HEK293T (cell line): ENCODE results near the gene HOXC11.

Source experiments
- BHLHE40 ChIP-seq: fragments of 450-650 bp; IDR thresholded peaks from 2 replicates; pipeline ENCODE4 v1.6.1; 2016; ENCODE audit warnings: mild to moderate bottlenecking, moderate library complexity, borderline replicate concordance
- L3MBTL2 ChIP-seq: fragments of 450-650 bp; conservative IDR thresholded peaks from 2 replicates; pipeline ENCODE4 v1.6.1; 2016; ENCODE audit warnings: mild to moderate bottlenecking
- PKNOX1 ChIP-seq: fragments of 450-650 bp; IDR thresholded peaks from 2 replicates; pipeline ENCODE4 v1.6.1; 2016
- SUZ12 ChIP-seq: fragments of 450-650 bp; IDR thresholded peaks from 2 replicates; pipeline ENCODE4 v1.6.1; 2016; ENCODE audit warnings: mild to moderate bottlenecking

GRCh38 chr12:54011665-54012532 lies 39.0 kb downstream of the HOXC11 start:
- no peak for TF ChIP-seq L3MBTL2
- TF ChIP-seq BHLHE40 = no peak
- TF ChIP-seq PKNOX1 = no peak
- no peak for TF ChIP-seq SUZ12
